MM.1S (cell line): ENCODE measurements around the gene PKIG.

Source experiments
- DNase-seq: peaks from one replicate; pipeline ENCODE4 v3.0.0-alpha.2; 2015
- H2AFZ ChIP-seq: fragments of 300-600 bp; sonication (generic); 2 replicates; pipeline ENCODE4 v1.6.0; 2016; ENCODE audit warnings: antibody characterized with exemption, low read length
- H3F3A ChIP-seq: fragments of 300-600 bp; sonication (generic); 2 replicates; pipeline ENCODE4 v1.6.1; 2016; ENCODE audit warnings: mild to moderate bottlenecking, antibody characterized with exemption, low read length, moderate library complexity, mixed read lengths; ENCODE audit not compliant: insufficient read depth
- H3K27ac ChIP-seq: fragments of 300-600 bp; sonication (generic); 2 replicates; pipeline ENCODE4 v1.5.1; 2016; ENCODE audit warnings: mild to moderate bottlenecking, low read length
- H3K27me3 ChIP-seq: fragments of 300-600 bp; sonication (generic); replicated peaks from 2 replicates; pipeline ENCODE4 v1.6.0; 2016; ENCODE audit warnings: low read length; ENCODE audit not compliant: insufficient read depth
- H3K36me3 ChIP-seq: fragments of 300-600 bp; sonication (generic); replicated peaks from 2 replicates; pipeline ENCODE4 v1.6.1; 2016; ENCODE audit warnings: mild to moderate bottlenecking, low read length, mixed read lengths; ENCODE audit not compliant: insufficient read depth
- H3K4me1 ChIP-seq: fragments of 300-600 bp; sonication (generic); 2 replicates; pipeline ENCODE4 v1.6.1; 2016; ENCODE audit warnings: low read length, mixed read lengths
- H3K4me2 ChIP-seq: fragments of 300-600 bp; sonication (generic); 2 replicates; pipeline ENCODE4 v1.6.0; 2016; ENCODE audit warnings: low read depth, low read length
- H3K4me3 ChIP-seq: fragments of 300-600 bp; sonication (generic); 2 replicates; pipeline ENCODE4 v1.5.1; 2016; ENCODE audit warnings: low read length, mixed read lengths
- H3K79me2 ChIP-seq: fragments of 300-600 bp; sonication (generic); 2 replicates; pipeline ENCODE4 v1.6.1; 2016; ENCODE audit warnings: mixed run types, low read length, mixed read lengths
- H3K9ac ChIP-seq: fragments of 300-600 bp; sonication (generic); 2 replicates; pipeline ENCODE4 v1.6.1; 2016; ENCODE audit warnings: low read length, mixed read lengths
- H3K9me2 ChIP-seq: fragments of 300-600 bp; sonication (generic); replicated peaks from 2 replicates; pipeline ENCODE4 v1.6.1; 2016; ENCODE audit warnings: mild to moderate bottlenecking, low read length, mixed read lengths; ENCODE audit not compliant: insufficient read depth
- H3K9me3 ChIP-seq: fragments of 300-600 bp; sonication (generic); replicated peaks from 2 replicates; pipeline ENCODE4 v1.6.1; 2016; ENCODE audit warnings: mild to moderate bottlenecking, low read length, mixed read lengths; ENCODE audit not compliant: insufficient read depth
- H4K20me1 ChIP-seq: fragments of 300-600 bp; sonication (generic); 2 replicates; pipeline ENCODE4 v1.6.1; 2016; ENCODE audit warnings: mild to moderate bottlenecking, low read length, moderate library complexity, mixed read lengths; ENCODE audit not compliant: insufficient read depth
- EZH2 ChIP-seq: fragments of 300-600 bp; sonication (generic); optimal IDR thresholded peaks from 2 replicates; pipeline ENCODE3; 2017; ENCODE audit warnings: low read depth, mild to moderate bottlenecking, antibody characterized with exemption, low read length, mixed read lengths
- EZH2phosphoT487 ChIP-seq: fragments of 300-600 bp; sonication (generic); IDR thresholded peaks from 2 replicates; pipeline ENCODE4 v1.6.1; 2018; ENCODE audit warnings: antibody characterized with exemption, low read length
- TF ChIP-seq, protein P1 (sequence below): fragments of 300-600 bp; sonication (generic); IDR thresholded peaks from 2 replicates; pipeline ENCODE4 v1.5.1; 2016; ENCODE audit warnings: antibody characterized with exemption, low read length, mixed read lengths

The PKIG gene

DNA sequence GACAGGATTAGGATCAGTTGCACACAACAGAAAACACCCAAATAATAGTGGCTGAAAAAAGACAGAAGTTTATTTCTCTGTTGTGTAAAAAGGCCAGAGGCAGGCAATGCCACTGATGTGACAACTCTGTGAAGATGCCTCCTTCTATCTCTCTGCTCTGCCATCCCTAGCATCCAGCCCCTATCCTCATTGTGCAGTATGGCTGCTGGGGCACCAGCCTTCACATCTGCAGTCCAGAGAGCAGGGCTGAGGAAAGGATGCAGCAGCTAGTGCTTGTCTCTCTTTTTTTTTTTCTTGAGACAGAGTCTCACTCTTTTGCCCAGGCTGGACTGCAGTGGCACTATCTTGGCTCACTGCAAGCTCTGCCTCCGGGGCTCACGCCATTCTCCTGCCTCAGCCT lies 75.5 kb downstream of the PKIG start:
- Histone ChIP-seq H3K9me3 (no peaks in the 10 kb centered on the region), H3K79me2 (no peaks in the 10 kb centered on the region), H3K27me3 (no peaks in the 10 kb centered on the region), H3F3A (no peaks in the 10 kb centered on the region), H3K9me2 (no peaks in the 10 kb centered on the region), H3K4me1 (peaks cover 5% of the 10 kb centered on the region), H3K9ac (no peak overlapping the region), H3K27ac (no peak overlapping the region), H3K36me3 (no peaks in the 10 kb centered on the region), H3K4me3 (no peak overlapping the region), H2AFZ (no peak overlapping the region), H3K4me2 (no peak overlapping the region), H4K20me1 (no peaks in the 10 kb centered on the region)
- no peak for DNase-seq
- TF ChIP-seq EZH2 (no peak), EZH2phosphoT487 (no peak)
- TF ChIP-seq, protein P1, sequence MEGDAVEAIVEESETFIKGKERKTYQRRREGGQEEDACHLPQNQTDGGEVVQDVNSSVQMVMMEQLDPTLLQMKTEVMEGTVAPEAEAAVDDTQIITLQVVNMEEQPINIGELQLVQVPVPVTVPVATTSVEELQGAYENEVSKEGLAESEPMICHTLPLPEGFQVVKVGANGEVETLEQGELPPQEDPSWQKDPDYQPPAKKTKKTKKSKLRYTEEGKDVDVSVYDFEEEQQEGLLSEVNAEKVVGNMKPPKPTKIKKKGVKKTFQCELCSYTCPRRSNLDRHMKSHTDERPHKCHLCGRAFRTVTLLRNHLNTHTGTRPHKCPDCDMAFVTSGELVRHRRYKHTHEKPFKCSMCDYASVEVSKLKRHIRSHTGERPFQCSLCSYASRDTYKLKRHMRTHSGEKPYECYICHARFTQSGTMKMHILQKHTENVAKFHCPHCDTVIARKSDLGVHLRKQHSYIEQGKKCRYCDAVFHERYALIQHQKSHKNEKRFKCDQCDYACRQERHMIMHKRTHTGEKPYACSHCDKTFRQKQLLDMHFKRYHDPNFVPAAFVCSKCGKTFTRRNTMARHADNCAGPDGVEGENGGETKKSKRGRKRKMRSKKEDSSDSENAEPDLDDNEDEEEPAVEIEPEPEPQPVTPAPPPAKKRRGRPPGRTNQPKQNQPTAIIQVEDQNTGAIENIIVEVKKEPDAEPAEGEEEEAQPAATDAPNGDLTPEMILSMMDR: no peak

- Histone ChIP-seq H3F3A (no peaks in the 10 kb centered on the region), H2AFZ (no peak overlapping the region), H3K27me3 (no peaks in the 10 kb centered on the region), H3K4me3 (no peak overlapping the region), H3K9me2 (no peaks in the 10 kb centered on the region), H3K79me2 (no peaks in the 10 kb centered on the region), H3K36me3 (no peaks in the 10 kb centered on the region), H3K27ac (no peak overlapping the region), H3K9ac (no peak overlapping the region), H3K9me3 (no peaks in the 10 kb centered on the region), H3K4me2 (no peak overlapping the region), H4K20me1 (no peaks in the 10 kb centered on the region), H3K4me1 (no peaks in the 10 kb centered on the region)
- DNase-seq: no peak
- TF ChIP-seq EZH2phosphoT487: no peak
Measured at GRCh38 chr20:44658810-44659209, 76.4 kb downstream of the PKIG start.

GRCh38 chr20:44659931-44660330 lies 77.6 kb downstream of the PKIG start:
- Histone ChIP-seq H3K4me1 (no peaks in the 10 kb centered on the region), H3K4me2 (no peak overlapping the region), H3K36me3 (no peaks in the 10 kb centered on the region), H3K27me3 (no peaks in the 10 kb centered on the region), H3K9ac (no peak overlapping the region), H3K4me3 (no peak overlapping the region), H4K20me1 (no peaks in the 10 kb centered on the region), H3K9me2 (no peaks in the 10 kb centered on the region), H3K27ac (no peak overlapping the region), H3K79me2 (no peaks in the 10 kb centered on the region), H2AFZ (no peak overlapping the region), H3K9me3 (no peaks in the 10 kb centered on the region), H3F3A (no peaks in the 10 kb centered on the region)
- TF ChIP-seq, protein P1: no peak
- no peak for TF ChIP-seq EZH2
- TF ChIP-seq EZH2phosphoT487: no peak
- no peak for DNase-seq

- H2AFZ ChIP-seq: no peak overlapping the region
- no peak overlapping the region for H3K27ac ChIP-seq
- no peak overlapping the region for H3K4me3 ChIP-seq
- no peak overlapping the region for H3K4me2 ChIP-seq
- H3K9me3 ChIP-seq: no peaks in the 10 kb centered on the region
- no peak overlapping the region for H3K9ac ChIP-seq
- H4K20me1 ChIP-seq: no peaks in the 10 kb centered on the region
- TF ChIP-seq EZH2phosphoT487: no peak
- TF ChIP-seq EZH2: no peak
- TF ChIP-seq, protein P1: no peak
- no peaks in the 10 kb centered on the region for H3K79me2 ChIP-seq
- no peaks in the 10 kb centered on the region for H3K27me3 ChIP-seq
- no peaks in the 10 kb centered on the region for H3K36me3 ChIP-seq
- no peak for DNase-seq
- H3F3A ChIP-seq: no peaks in the 10 kb centered on the region
- H3K4me1 ChIP-seq: no peaks in the 10 kb centered on the region
- no peaks in the 10 kb centered on the region for H3K9me2 ChIP-seq
Measured at GRCh38 chr20:44660581-44660980, 78.2 kb downstream of the PKIG start.
